ENCODE results near the gene ITPR2. TPM values are rescaled to one million over a fixed set of nuclear protein-coding genes. Genes with fewer than 3 reads are reported as not detected.

ITPR2 gene
- total RNA-seq, 1 donor, result 19.2 TPM

DNA sequence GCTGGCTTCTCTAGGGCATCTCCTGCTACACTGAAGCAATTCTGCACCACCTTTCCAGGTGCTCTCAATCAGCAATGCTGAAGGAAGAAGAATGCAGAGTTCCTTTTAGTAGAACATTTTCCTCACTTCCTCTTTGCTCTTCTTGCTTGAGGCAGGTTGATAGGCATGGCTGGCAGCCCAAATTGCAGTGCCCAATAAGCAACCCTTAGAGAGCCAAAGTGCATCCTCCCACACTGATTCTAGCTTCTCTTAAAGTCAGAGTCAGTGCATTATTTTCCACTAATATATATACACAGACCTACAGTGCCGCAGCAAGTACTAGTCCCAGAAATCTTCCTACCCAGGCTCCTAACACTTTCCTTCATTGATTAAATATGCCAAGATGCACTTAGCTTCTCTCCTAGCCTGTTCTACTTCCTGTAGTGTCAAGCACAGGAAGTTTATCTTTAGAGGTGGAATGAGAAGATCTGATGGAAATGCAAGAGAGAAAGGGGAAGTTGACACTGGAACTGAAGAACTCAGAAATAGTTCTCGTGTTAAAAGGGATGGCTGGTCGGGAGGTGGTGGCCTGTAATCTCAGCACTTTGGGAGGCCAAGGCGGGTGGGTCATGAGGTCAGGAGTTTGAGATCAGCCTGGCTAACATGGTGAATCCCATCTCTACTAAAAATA is 504.9 kb downstream of the ITPR2 start:
- TF ChIP-seq, protein P1, sequence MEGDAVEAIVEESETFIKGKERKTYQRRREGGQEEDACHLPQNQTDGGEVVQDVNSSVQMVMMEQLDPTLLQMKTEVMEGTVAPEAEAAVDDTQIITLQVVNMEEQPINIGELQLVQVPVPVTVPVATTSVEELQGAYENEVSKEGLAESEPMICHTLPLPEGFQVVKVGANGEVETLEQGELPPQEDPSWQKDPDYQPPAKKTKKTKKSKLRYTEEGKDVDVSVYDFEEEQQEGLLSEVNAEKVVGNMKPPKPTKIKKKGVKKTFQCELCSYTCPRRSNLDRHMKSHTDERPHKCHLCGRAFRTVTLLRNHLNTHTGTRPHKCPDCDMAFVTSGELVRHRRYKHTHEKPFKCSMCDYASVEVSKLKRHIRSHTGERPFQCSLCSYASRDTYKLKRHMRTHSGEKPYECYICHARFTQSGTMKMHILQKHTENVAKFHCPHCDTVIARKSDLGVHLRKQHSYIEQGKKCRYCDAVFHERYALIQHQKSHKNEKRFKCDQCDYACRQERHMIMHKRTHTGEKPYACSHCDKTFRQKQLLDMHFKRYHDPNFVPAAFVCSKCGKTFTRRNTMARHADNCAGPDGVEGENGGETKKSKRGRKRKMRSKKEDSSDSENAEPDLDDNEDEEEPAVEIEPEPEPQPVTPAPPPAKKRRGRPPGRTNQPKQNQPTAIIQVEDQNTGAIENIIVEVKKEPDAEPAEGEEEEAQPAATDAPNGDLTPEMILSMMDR (IDR thresholded peaks at IDR 0.05; ENCODE audit: extremely low read depth, low read depth, low read length), result no peak
- Histone ChIP-seq H2AFZ (ENCODE audit: low read length) (no peak overlapping the region), H3K79me2 (ENCODE audit: insufficient read depth, low read length) (no peaks in the 10 kb centered on the region), H3K4me2 (ENCODE audit: insufficient read depth, low read length) (no peak overlapping the region), H3K27me3 (ENCODE audit: insufficient read depth, low read length) (no peaks in the 10 kb centered on the region), H3K27ac (ENCODE audit: low read depth, low read length) (no peak overlapping the region), H4K20me1 (ENCODE audit: insufficient read depth, low read length) (no peaks in the 10 kb centered on the region), H3K4me1 (ENCODE audit: insufficient read depth, low read length) (no peaks in the 10 kb centered on the region), H3K4me3 (ENCODE audit: insufficient read depth, low read length) (no peak overlapping the region), H3K36me3 (ENCODE audit: insufficient read depth, low read length) (no peaks in the 10 kb centered on the region), H3K9me3 (ENCODE audit: low read depth, low read length) (no peaks in the 10 kb centered on the region)
- DNase-seq (ENCODE audit: insufficient read length, low spot score, missing footprints), result no peak

DNA sequence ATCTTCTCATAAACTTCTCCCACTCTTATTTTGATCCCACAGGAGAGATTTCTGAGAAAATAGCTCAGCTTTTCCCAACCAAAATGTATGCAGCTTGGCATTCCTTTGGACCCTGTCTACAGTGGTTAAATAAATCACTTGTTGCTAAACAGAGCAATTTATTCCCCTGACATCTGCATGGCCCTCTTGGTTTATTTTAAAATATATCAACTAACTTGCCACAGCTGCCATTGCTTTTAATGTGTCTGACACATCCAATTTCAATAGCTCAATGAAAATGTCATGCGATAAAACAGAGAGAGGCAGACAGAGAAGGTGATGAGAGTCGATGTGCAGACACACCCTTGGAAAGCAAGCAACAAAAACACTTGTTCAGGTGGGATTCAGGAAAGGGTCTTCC is 509.3 kb downstream of the ITPR2 start:
- H3K27ac ChIP-seq (ENCODE audit: low read depth, low read length), result no peak overlapping the region
- H4K20me1 ChIP-seq (ENCODE audit: insufficient read depth, low read length), result no peaks in the 10 kb centered on the region
- H3K4me2 ChIP-seq (ENCODE audit: insufficient read depth, low read length), result no peak overlapping the region
- peak; percentile 11 for DNase-seq (ENCODE audit: insufficient read length, low spot score, missing footprints)
- no peaks in the 10 kb centered on the region for H3K36me3 ChIP-seq (ENCODE audit: insufficient read depth, low read length)
- H3K4me3 ChIP-seq (ENCODE audit: insufficient read depth, low read length), result no peak overlapping the region
- no peak overlapping the region for H2AFZ ChIP-seq (ENCODE audit: low read length)
- H3K79me2 ChIP-seq (ENCODE audit: insufficient read depth, low read length), result no peaks in the 10 kb centered on the region
- no peaks in the 10 kb centered on the region for H3K9me3 ChIP-seq (ENCODE audit: low read depth, low read length)
- H3K4me1 ChIP-seq (ENCODE audit: insufficient read depth, low read length), result peaks cover 12% of the 10 kb centered on the region
- TF ChIP-seq, protein P1 (IDR thresholded peaks at IDR 0.05; ENCODE audit: extremely low read depth, low read depth, low read length), result no peak
- H3K27me3 ChIP-seq (ENCODE audit: insufficient read depth, low read length), result no peaks in the 10 kb centered on the region

DNA sequence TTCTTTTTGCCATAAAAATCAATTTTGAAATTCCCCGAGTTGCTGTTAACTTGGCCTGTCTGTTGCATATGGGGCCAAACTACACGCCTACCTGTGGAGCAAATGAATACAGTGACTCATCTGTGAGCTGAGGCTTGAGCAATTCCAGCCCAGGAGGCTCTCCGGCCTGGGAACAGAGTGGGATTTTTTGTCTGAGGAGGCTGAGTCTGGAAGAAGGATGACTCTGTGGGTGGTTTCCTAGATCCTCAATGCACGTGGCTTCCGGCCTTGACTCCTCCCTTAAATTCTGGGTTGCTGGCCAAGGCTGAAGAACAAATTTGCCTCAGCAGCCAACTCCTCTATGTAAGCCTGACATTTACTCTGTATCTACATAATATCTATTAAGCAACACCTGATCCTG is 513.5 kb downstream of the ITPR2 start:
- peak overlapping the region; percentile 71 for H3K27ac ChIP-seq (ENCODE audit: low read depth, low read length)

DNA sequence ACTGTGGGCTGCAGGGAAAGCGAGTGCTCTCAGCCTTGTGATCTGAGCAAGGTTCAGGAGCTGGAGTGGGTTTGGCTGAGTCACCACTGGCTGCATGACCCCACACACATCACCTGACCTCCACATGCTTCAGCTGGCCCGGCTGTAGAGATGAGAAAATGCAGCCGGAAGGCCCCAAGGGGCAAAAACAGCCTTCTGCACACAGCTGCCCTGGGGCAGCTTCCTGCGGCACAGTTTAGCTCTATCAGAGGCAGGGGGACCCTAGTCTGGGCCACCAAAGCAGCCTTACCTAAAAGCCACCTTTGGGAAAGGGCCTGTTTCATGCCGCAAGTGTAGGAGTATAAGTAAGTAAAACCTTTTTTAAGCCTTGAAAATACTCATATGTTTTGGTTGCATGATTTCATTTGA is 514.3 kb downstream of the ITPR2 start:
- Histone ChIP-seq H3K27me3 (ENCODE audit: insufficient read depth, low read length) (no peaks in the 10 kb centered on the region), H2AFZ (ENCODE audit: low read length) (no peak overlapping the region), H4K20me1 (ENCODE audit: insufficient read depth, low read length) (no peaks in the 10 kb centered on the region), H3K4me1 (ENCODE audit: insufficient read depth, low read length) (peaks cover 21% of the 10 kb centered on the region), H3K9me3 (ENCODE audit: low read depth, low read length) (no peaks in the 10 kb centered on the region), H3K79me2 (ENCODE audit: insufficient read depth, low read length) (no peaks in the 10 kb centered on the region), H3K36me3 (ENCODE audit: insufficient read depth, low read length) (no peaks in the 10 kb centered on the region), H3K4me3 (ENCODE audit: insufficient read depth, low read length) (no peak overlapping the region), H3K4me2 (ENCODE audit: insufficient read depth, low read length) (peak overlapping the region; percentile 28), H3K27ac (ENCODE audit: low read depth, low read length) (peak overlapping the region; percentile 71)
- DNase-seq (ENCODE audit: insufficient read length, low spot score, missing footprints), result peak; percentile 18
- TF ChIP-seq, protein P1 (IDR thresholded peaks at IDR 0.05; ENCODE audit: extremely low read depth, low read depth, low read length), result no peak

More for the DNA sequence above, 513.5 kb downstream of the ITPR2 start:
- Histone ChIP-seq H3K9me3 (ENCODE audit: low read depth, low read length) (no peaks in the 10 kb centered on the region), H3K4me3 (ENCODE audit: insufficient read depth, low read length) (no peak overlapping the region), H3K36me3 (ENCODE audit: insufficient read depth, low read length) (no peaks in the 10 kb centered on the region), H3K4me1 (ENCODE audit: insufficient read depth, low read length) (peaks cover 21% of the 10 kb centered on the region), H4K20me1 (ENCODE audit: insufficient read depth, low read length) (no peaks in the 10 kb centered on the region), H3K79me2 (ENCODE audit: insufficient read depth, low read length) (no peaks in the 10 kb centered on the region), H3K4me2 (ENCODE audit: insufficient read depth, low read length) (no peak overlapping the region), H3K27me3 (ENCODE audit: insufficient read depth, low read length) (no peaks in the 10 kb centered on the region), H2AFZ (ENCODE audit: low read length) (peak overlapping the region; percentile 23)
- DNase-seq (ENCODE audit: insufficient read length, low spot score, missing footprints), result peak; percentile 3
- TF ChIP-seq, protein P1 (IDR thresholded peaks at IDR 0.05; ENCODE audit: extremely low read depth, low read depth, low read length), result no peak
